SU-DHL-6 (cell line): Measurements from ENCODE around the gene COL6A2.

Experiments
- H2AFZ ChIP-seq: fragments of 200-600 bp; sonication (generic); 2 replicates; pipeline ENCODE4 v1.6.1; 2014; ENCODE audit warnings: low read depth, mild to moderate bottlenecking, moderate library complexity, mixed read lengths, antibody characterized with exemption, low read length; ENCODE audit not compliant: severe bottlenecking
- H3F3A ChIP-seq: fragments of 200-600 bp; shearing (Covaris generic); 2 replicates; pipeline ENCODE4 v1.6.0; 2016; ENCODE audit warnings: antibody characterized with exemption, mild to moderate bottlenecking; ENCODE audit not compliant: insufficient read depth
- H3K27ac ChIP-seq: fragments of 200-600 bp; sonication (generic); 2 replicates; pipeline ENCODE4 v1.5.1; 2016; ENCODE audit warnings: low read depth, mild to moderate bottlenecking, low read length, moderate library complexity, mixed read lengths
- H3K27me3 ChIP-seq: fragments of 200-600 bp; sonication (generic), shearing (Covaris generic); 2 replicates; pipeline ENCODE4 v1.6.0; 2014; ENCODE audit warnings: mild to moderate bottlenecking, low read length
- H3K36me3 ChIP-seq: fragments of 200-600 bp; sonication (generic); 2 replicates; pipeline ENCODE4 v1.6.1; 2014; ENCODE audit warnings: mild to moderate bottlenecking, low read length, mixed read lengths
- H3K4me2 ChIP-seq: fragments of 300-600, 200-600 bp; shearing (Covaris generic), sonication (generic); 2 replicates; pipeline ENCODE4 v1.6.0; 2014; ENCODE audit warnings: low read length, low read depth, mild to moderate bottlenecking; ENCODE audit not compliant: poor library complexity, severe bottlenecking
- H3K4me3 ChIP-seq: fragments of 200-600 bp; sonication (generic); 2 replicates; pipeline ENCODE4 v1.5.1; 2014; ENCODE audit warnings: antibody characterized with exemption, low read length, mild to moderate bottlenecking, mixed read lengths; ENCODE audit not compliant: insufficient read depth, poor library complexity, severe bottlenecking
- H3K79me2 ChIP-seq: fragments of 200-600 bp; sonication (generic); 2 replicates; pipeline ENCODE4 v1.6.1; 2014; ENCODE audit warnings: mild to moderate bottlenecking, low read length, moderate library complexity; ENCODE audit not compliant: insufficient read depth
- H3K9ac ChIP-seq: fragments of 200-600 bp; sonication (generic); 2 replicates; pipeline ENCODE4 v1.7.0; 2014; ENCODE audit warnings: mild to moderate bottlenecking, low read length
- H3K9me2 ChIP-seq: fragments of 200-600 bp; sonication (generic); replicated peaks from 2 replicates; pipeline ENCODE4 v1.6.1; 2014; ENCODE audit warnings: low read length; ENCODE audit not compliant: insufficient read depth
- H3K9me3 ChIP-seq: fragments of 200-600 bp; sonication (generic); 2 replicates; pipeline ENCODE4 v1.6.1; 2014; ENCODE audit warnings: low read length, mixed read lengths; ENCODE audit not compliant: insufficient read depth
- H4K20me1 ChIP-seq: fragments of 200-600 bp; sonication (generic); 2 replicates; pipeline ENCODE4 v1.6.1; 2014; ENCODE audit warnings: low read depth, mild to moderate bottlenecking, antibody characterized with exemption, low read length, moderate library complexity, mixed read lengths
- CTCF ChIP-seq: fragments of 200-600 bp; sonication (generic); IDR thresholded peaks from one replicate; pipeline ENCODE4 v1.5.1; 2017; ENCODE audit warnings: antibody characterized with exemption, mild to moderate bottlenecking, low read length, moderate library complexity; ENCODE audit not compliant: insufficient read depth, poor library complexity, severe bottlenecking
- EZH2phosphoT487 ChIP-seq: fragments of 200-600 bp; sonication (generic), shearing (Covaris generic); conservative IDR thresholded peaks from 2 replicates; pipeline ENCODE4 v1.6.1; 2018; ENCODE audit warnings: mild to moderate bottlenecking, antibody characterized with exemption, low read length, moderate library complexity, mixed read lengths

COL6A2 gene

GRCh38 chr21:46178961-46179360 lies 81.0 kb downstream of the COL6A2 start:
- Histone ChIP-seq H3K4me3 (no peak overlapping the region), H3K9me3 (no peaks in the 10 kb centered on the region), H3K27me3 (no peaks in the 10 kb centered on the region), H4K20me1 (peaks cover 4% of the 10 kb centered on the region; the same call in 1 of the 2 replicates), H3K36me3 (no peaks in the 10 kb centered on the region), H3K9me2 (no peaks in the 10 kb centered on the region), H3K79me2 (0 out of 2 replicates have a peak, but pooled peaks cover 4% of the 10 kb centered on the region), H2AFZ (no peak overlapping the region), H3F3A (no peaks in the 10 kb centered on the region), H3K4me2 (no peak overlapping the region), H3K27ac (no peak overlapping the region), H3K9ac (no peak overlapping the region)
- no peak for TF ChIP-seq CTCF
- no peak for TF ChIP-seq EZH2phosphoT487
